HEK293 (cell line): ENCODE data around the gene ELOVL3.

Experiments
- SP2 ChIP-seq: fragments of 450-650 bp; formaldehyde crosslinking; IDR thresholded peaks from 2 replicates; pipeline ENCODE4 v1.5.1; 2016; ENCODE audit warnings: missing biosample characterization, missing genetic modification characterization
- TRIM28 ChIP-seq: IDR thresholded peaks from 2 replicates; pipeline ENCODE4 v1.6.1; 2011; ENCODE audit warnings: low read length, control low read depth, borderline replicate concordance
- ZNF114 ChIP-seq: fragments of 450-650 bp; formaldehyde crosslinking; IDR thresholded peaks from 2 replicates; pipeline ENCODE4 v1.5.0; 2017; ENCODE audit warnings: missing biosample characterization, missing genetic modification characterization
- ZNF121 ChIP-seq: fragments of 450-650 bp; formaldehyde crosslinking; IDR thresholded peaks from 2 replicates; pipeline ENCODE4 v1.5.1; 2016; ENCODE audit warnings: missing biosample characterization, missing genetic modification characterization
- ZNF140 ChIP-seq: fragments of 450-650 bp; formaldehyde crosslinking; IDR thresholded peaks from 2 replicates; pipeline ENCODE4 v1.5.1; 2016; ENCODE audit warnings: missing biosample characterization, missing genetic modification characterization
- ZNF214 ChIP-seq: fragments of 450-650 bp; formaldehyde crosslinking; IDR thresholded peaks from 2 replicates; pipeline ENCODE4 v1.5.1; 2017; ENCODE audit warnings: missing biosample characterization, mild to moderate bottlenecking, missing genetic modification characterization, borderline replicate concordance
- ZNF274 ChIP-seq, 2 experiments: fragments of 200-500 bp in 1 of 2; fragments of 450-650 bp in 1 of 2; sonication (Bioruptor generic) in 1 of 2; formaldehyde crosslinking in 1 of 2; IDR thresholded peaks; 2 replicates each; pipeline versions ENCODE4 v1.5.1 to v1.6.1; 2014 to 2016; ENCODE audit warnings: borderline replicate concordance in 1 of 2, inconsistent platforms in 1 of 2, low read length in 1 of 2, missing biosample characterization in 1 of 2, missing genetic modification characterization in 1 of 2
- ZNF514 ChIP-seq: fragments of 450-650 bp; formaldehyde crosslinking; IDR thresholded peaks from 2 replicates; pipeline ENCODE4 v1.5.1; 2016; ENCODE audit warnings: missing biosample characterization, missing genetic modification characterization
- ZNF561 ChIP-seq: fragments of 450-650 bp; IDR thresholded peaks from 2 replicates; pipeline ENCODE4 v1.5.1; 2018; ENCODE audit warnings: missing biosample characterization, missing genetic modification characterization, borderline replicate concordance
- TF ChIP-seq, protein P1 (sequence below): fragments of 450-650 bp; formaldehyde crosslinking; IDR thresholded peaks from 2 replicates; pipeline ENCODE4 v1.5.1; 2016; ENCODE audit warnings: missing biosample characterization, missing genetic modification characterization
- TF ChIP-seq, protein P2 (sequence below): fragments of 450-650 bp; formaldehyde crosslinking; IDR thresholded peaks from 2 replicates; pipeline ENCODE4 v1.5.1; 2016; ENCODE audit warnings: missing biosample characterization, missing genetic modification characterization

DNA sequence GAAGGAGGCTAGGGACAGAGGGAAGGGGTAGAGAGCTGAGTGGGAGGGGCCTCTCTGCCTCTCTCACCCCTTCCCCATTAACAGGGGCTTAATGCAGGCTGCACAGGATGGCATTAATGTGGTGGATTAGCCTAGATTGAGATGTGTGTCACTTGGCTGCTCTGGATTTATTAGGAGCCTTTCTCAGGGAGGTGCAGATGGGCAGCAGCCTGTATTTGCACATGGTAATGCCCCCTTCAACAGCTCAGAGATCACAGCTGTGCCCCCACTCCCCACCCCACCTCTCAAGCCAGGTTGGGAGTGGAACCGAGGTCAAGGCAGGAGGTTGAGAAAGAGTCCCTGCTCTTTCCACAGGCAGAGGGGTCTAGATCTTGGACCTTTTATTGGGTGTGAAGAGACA is 7.9 kb downstream of the ELOVL3 start:
- TF ChIP-seq, protein P1, sequence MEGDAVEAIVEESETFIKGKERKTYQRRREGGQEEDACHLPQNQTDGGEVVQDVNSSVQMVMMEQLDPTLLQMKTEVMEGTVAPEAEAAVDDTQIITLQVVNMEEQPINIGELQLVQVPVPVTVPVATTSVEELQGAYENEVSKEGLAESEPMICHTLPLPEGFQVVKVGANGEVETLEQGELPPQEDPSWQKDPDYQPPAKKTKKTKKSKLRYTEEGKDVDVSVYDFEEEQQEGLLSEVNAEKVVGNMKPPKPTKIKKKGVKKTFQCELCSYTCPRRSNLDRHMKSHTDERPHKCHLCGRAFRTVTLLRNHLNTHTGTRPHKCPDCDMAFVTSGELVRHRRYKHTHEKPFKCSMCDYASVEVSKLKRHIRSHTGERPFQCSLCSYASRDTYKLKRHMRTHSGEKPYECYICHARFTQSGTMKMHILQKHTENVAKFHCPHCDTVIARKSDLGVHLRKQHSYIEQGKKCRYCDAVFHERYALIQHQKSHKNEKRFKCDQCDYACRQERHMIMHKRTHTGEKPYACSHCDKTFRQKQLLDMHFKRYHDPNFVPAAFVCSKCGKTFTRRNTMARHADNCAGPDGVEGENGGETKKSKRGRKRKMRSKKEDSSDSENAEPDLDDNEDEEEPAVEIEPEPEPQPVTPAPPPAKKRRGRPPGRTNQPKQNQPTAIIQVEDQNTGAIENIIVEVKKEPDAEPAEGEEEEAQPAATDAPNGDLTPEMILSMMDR (tag by site-specific recombination) = no peak
- TF ChIP-seq ZNF114 (tag by site-specific recombination) = no peak
- no peak for TF ChIP-seq ZNF561 (tag by site-specific recombination)
- TF ChIP-seq, protein P2, sequence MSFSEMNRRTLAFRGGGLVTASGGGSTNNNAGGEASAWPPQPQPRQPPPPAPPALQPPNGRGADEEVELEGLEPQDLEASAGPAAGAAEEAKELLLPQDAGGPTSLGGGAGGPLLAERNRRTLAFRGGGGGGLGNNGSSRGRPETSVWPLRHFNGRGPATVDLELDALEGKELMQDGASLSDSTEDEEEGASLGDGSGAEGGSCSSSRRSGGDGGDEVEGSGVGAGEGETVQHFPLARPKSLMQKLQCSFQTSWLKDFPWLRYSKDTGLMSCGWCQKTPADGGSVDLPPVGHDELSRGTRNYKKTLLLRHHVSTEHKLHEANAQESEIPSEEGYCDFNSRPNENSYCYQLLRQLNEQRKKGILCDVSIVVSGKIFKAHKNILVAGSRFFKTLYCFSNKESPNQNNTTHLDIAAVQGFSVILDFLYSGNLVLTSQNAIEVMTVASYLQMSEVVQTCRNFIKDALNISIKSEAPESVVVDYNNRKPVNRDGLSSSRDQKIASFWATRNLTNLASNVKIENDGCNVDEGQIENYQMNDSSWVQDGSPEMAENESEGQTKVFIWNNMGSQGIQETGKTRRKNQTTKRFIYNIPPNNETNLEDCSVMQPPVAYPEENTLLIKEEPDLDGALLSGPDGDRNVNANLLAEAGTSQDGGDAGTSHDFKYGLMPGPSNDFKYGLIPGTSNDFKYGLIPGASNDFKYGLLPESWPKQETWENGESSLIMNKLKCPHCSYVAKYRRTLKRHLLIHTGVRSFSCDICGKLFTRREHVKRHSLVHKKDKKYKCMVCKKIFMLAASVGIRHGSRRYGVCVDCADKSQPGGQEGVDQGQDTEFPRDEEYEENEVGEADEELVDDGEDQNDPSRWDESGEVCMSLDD (tag by site-specific recombination) = no peak
- no peak for TF ChIP-seq ZNF214 (tag by site-specific recombination)
- TF ChIP-seq ZNF274 (IDR thresholded peaks at IDR 0.05; ENCODE audit: low read length) = no peak
- TF ChIP-seq ZNF274 (tag by site-specific recombination; IDR thresholded peaks at IDR 0.05; ENCODE audit: borderline replicate concordance) = no peak
- no peak for TF ChIP-seq ZNF140
- TF ChIP-seq SP2 (tag by site-specific recombination) = no peak
- TF ChIP-seq ZNF514 (tag by site-specific recombination) = no peak
- TF ChIP-seq ZNF121 (tag by site-specific recombination) = no peak
- no peak for TF ChIP-seq TRIM28
